NCI-H1694 (cell line): ENCODE results near the gene ZIC1.

ENCODE experiments used
- DNase-seq: peaks from one replicate; lab custom pipeline; 2025; lab: John Stamatoyannopoulos, UW

The ZIC1 gene

DNA sequence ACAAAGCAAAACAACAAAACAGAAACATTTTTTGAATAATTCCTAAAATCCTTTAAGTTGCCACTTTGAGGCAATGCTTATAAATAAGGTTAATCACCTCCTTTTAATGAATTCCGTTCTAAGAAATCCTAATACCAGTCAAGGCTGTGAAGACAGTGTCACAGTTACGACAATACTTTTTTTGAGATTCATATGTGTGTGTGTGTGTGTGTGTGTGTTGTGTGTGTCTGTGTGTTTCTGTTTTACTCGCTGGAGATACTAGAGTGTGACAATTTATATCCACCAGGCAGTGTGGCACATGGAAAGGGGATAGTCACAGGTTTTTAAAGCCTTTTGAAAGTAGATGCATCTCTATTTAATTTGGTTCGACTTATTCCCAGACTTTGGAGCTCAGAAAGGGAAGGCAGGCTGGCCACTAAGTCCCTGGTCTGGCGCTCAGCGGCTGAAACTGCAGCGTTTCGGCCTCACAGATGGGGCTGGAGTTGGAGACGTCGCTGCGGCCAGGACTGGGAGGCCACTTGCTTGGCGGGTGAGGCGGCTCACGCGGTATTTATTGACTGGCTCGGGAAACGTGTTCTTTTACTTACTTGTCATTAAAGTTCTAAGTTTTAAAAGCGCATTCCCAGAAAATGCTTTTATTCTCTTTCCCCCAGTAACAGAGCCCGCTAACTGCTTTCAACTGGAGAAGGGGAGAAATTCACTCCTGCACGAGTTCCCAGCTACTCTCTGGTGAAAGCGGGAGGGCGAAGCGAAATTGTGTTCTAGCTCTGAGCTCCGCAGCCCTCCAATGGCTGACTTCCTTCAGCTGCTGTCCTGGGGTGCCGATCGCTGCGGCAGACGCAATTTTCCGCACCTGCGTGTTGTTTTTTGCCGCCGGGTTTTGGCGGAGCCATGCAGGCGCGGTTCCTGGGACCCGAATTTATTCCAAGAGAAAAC lies 13.7 kb downstream of the ZIC1 start:
- DNase-seq: no peak

DNA sequence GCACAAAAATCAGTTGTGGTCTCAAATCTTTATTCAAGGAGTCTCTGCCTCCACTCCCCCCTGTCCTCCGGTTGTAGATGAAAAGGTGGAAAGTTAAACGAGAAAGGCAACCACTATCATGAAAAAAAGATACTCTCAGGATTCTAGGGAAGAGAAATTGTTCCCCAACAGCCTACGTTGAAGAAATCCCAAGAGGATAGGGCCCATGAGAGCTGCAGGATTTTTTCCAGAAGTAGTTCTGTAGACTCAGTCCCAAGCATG lies 14.3 kb downstream of the ZIC1 start:
- no peak for DNase-seq

GRCh38 chr3:147423798-147424580 lies 14.8 kb downstream of the ZIC1 start:
- no peak for DNase-seq

DNA sequence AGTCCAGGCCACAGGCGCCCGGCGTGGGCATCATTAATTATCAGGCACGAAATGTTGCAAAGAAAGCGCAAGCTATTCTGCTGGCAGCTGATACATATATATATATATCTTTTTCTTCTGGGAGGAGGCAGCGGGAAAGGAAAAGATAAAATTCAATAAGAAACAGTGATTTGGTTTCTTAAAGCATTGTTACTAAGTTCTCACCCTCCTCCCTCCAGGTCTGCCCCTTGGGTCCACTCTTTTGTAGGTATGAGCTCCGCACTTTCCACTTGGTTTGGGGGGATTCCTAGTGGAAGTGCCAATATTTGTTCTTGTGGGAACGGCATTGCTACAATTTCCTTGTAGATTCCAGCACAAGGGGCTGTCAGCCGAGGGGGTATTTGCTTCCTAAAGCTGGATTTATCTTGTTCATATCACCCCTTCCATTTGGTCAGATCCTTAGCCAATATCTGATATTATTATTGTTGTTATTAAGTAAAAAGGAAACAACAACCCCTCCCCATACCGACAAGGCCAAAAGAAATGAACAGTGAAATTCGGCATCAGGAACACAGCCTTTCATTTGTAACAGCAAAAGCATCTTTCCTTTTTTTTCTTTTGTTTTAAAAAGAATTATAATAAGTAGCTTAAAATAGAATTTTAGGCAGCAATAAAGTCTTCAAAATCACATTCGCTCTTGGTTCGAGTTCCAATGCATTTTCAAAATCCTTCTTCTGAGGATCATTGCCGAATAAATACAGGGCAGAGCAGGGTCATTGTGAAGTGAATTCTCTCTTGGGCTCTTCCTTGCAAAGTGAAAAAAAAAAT lies 15.6 kb downstream of the ZIC1 start:
- DNase-seq: no peak

DNA sequence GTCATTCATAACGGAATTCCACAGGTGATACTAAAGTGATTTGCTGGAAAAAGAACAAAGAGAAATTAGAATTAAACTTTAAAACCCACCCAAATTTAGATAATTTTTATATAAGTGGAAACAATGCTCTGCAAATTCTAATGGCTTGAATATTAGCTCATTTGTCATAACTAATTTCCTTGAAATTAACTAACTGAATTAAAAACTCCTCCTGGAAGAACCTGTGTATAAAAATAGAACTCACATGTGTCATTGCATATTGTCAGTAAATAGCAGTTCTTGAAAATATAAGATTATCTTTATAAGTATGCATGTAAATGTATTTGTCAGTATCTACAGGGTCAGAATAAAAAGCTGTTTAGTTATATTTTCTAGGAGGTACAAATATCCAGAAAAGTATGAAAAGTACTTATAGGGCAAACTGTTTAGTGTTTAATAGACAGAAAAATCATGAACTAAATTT lies 16.3 kb downstream of the ZIC1 start:
- DNase-seq: no peak

DNA sequence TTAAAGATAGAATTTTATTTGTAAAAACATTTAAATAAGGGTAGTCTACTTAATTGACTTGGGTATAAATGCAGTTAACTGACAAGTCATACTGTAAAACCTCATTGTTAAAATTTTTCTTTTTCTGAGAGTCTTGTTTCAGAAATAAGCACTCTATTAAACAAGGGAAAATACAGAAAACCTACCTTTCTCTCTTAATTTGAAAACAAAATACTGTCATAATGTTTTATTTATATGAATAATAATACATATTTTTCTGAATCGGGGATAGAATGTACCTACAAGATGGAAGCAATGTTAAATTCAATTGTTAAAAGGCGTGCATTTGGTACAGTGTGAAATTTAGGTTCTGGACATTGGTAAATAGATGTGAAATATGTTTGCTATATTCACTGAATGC lies 17.8 kb downstream of the ZIC1 start:
- no peak for DNase-seq

DNA sequence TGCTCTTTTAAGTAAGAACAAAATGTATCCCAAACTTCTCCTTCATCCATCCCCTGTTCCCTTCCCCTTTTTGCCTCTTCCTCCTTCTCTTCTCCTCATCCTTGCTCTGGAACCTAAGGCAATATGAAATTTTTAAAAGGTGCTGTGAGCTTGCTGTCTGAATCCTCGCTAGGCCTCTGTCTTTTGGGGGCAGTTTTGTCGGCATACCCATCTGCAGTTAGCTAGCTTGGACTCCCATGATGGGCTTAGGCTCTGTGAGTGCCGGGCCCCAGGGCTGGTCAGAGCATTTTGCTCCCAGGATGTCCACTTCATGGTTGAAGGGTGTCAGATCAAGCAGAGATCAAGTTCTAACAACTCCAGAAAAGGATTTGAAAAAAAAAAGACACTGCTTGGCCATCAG lies 18.6 kb downstream of the ZIC1 start:
- DNase-seq: no peak

- DNase-seq: no peak
Observed at GRCh38 chr3:147428326-147428725, 19.2 kb downstream of the ZIC1 start.

DNA sequence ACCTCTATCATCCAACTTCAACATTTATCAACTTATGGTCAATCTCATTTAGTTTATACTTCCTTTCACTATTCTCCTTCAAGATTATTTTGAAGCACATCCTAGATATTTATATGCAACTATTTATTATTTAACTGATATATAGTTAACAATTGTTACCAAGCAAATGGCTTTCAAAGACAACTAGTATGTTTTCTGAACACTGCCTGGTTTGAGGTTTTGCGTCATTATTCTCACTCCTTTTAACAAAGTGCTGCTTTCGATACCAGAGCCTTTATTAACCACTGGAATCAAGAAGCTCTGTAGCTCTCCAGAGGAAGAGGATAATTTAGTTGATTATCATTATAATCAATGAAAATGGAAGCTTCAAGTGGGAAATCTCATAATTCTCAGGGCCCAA lies 19.6 kb downstream of the ZIC1 start:
- DNase-seq: no peak

DNA sequence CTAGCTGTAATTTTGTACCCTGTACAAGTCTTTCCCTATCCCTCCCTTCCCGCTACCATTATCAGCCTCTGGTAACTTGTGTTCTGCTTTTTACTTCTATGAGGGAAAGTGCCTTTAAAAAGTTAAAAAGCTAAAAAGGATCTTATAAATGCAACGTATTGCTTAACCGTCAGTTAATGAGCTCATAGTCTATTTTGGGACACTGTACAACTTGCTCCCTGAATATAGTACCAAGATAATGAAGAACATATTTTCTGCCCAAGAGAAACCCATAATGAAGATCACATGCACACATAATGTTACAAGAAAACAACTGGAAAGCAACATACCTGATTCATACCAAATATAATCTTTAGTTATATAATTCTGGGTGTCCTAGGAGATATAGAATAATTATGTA lies 22.6 kb downstream of the ZIC1 start:
- no peak for DNase-seq

DNA sequence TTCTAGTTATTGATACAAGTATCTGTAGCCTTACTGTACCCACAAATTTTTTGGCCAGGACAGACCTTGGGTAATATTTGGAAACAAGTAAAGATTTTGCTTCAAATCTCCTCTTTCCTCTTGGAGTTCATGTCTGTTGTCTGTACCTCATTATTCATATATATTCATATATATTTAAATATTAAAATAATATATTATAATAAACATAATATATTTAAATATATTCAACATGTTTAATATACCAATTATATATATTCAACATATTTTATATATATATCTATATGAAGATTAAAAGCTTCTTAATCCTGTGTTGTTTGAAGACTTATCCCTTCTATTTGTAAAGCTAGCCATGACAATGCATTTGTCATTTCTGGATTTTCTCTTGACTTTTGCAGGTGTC lies 38.1 kb downstream of the ZIC1 start:
- DNase-seq: no peak

DNA sequence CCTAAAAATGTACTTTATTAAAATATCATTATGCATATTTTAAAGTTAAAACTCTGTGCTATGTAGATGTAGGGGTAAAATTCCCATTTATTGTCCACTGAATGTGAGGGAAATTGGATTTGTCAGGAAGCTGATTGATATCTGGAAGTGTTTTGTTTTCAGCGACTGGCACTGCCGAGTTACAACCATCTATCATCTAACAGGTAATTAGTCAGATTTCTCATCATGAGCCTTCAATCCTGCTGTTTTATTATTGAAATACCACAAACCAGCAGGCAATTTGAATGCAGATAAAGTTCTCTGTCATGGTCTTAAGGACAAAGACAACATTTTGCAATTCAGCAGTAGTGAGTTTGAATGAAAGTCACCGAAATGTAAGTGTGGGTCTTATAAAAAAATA lies 40.5 kb downstream of the ZIC1 start:
- no peak for DNase-seq

DNA sequence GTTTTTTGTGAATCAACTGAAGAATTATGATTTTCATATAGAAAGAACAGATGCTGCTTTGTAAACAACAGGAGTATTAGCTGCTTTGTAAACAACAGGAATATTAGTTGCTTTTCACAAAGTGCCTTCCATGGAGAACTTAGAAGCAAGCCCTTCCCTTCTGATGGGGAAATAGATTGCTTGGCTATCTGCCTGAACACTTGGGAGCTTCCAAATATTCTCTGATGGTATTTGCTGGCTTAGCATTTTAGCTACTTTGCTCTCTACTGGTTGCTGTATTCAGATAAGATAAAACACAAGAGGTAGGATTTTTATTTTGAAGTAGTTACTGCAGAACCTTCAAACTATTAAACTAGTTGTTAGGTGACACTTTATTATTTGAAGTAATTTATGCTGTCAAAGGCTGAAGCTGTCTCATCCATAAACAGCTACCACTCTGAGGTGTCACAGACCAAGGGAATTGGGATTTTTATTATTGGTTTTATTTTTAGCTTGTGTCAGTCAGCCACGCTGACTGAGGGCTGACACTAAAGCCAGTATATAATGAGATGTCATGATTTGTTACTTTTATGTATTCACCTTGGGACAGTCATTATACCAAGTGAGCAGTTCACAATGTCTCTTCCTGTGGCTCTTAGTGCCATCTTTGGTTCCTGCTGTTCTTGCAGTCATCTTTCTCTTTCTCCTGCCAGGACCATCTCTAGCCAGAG lies 50.0 kb downstream of the ZIC1 start:
- DNase-seq: no peak

GRCh38 chr3:147462856-147463255 lies 53.7 kb downstream of the ZIC1 start:
- DNase-seq: no peak
